Measurements from ENCODE around the gene RNPS1. TPM values are rescaled to one million over a fixed set of nuclear protein-coding genes. Genes with fewer than 3 reads are reported as not detected.

The RNPS1 gene
- total and polyA plus RNA-seq, 2 donors (not counting 3 experiments of a cell fraction or from before 2014, with no cell fraction given): 206 to 209 TPM

GRCh38 chr16:2298621-2299020 lies 30.7 kb upstream of the RNPS1 start:
- H3K27ac ChIP-seq (ENCODE audit: insufficient read depth, low read depth, low read length): no peak overlapping the region
- no peak overlapping the region for H2AFZ ChIP-seq (ENCODE audit: low read depth, low read length)
- DNase-seq (ENCODE audit: low read depth, low spot score) (no peak), FAIRE-seq (no peak)
- no peak overlapping the region for H3K4me3 ChIP-seq (replicated peaks in 1 of 3; ENCODE audit: insufficient read depth in 1 of 3, low read depth in 1 of 3, low read length in 3 of 3)
- no peaks in the 10 kb centered on the region for H3K9me1 ChIP-seq (replicated peaks; ENCODE audit: control insufficient read depth, extremely low read depth, insufficient read depth, low read length)
- H3K36me3 ChIP-seq (ENCODE audit: control insufficient read depth in 2 of 2, extremely low read depth in 1 of 2, insufficient read depth in 2 of 2, low read length in 2 of 2): peaks cover 0 to 8% of the 10 kb centered on the region in 2 experiments
- H3K79me2 ChIP-seq (ENCODE audit: control insufficient read depth, insufficient read depth, low read length): no peaks in the 10 kb centered on the region
- TF ChIP-seq EZH2 (IDR thresholded peaks at IDR 0.05; ENCODE audit: borderline replicate concordance, low read depth, low read length, severe bottlenecking) (no peak), MAX (IDR thresholded peaks at IDR 0.05; ENCODE audit: insufficient read depth, insufficient read length) (no peak), GATA2 (IDR thresholded peaks at IDR 0.05; ENCODE audit: insufficient read depth, insufficient read length, low read depth, low read length) (no peak), MYC (IDR thresholded peaks at IDR 0.05; ENCODE audit: low read depth, low read length) (no peak), POLR2AphosphoS5 (IDR thresholded peaks at IDR 0.05; ENCODE audit: insufficient read depth, low read depth, low read length) (no peak), POLR2A (IDR thresholded peaks at IDR 0.05; ENCODE audit: low read depth, low read length) (no peak), CTCF (IDR thresholded peaks at IDR 0.05; ENCODE audit: extremely low read depth in 1 of 2, insufficient read depth in 1 of 2, low read depth in 1 of 2, low read length in 2 of 2) (no peak), JUN (IDR thresholded peaks at IDR 0.05; ENCODE audit: borderline replicate concordance, insufficient read depth, insufficient read length, low read depth) (no peak), FOS (IDR thresholded peaks at IDR 0.05; ENCODE audit: borderline replicate concordance, insufficient read depth, low read length) (no peak)
- no peak overlapping the region for H3K9ac ChIP-seq (replicated peaks; ENCODE audit: extremely low read depth, insufficient read depth, low read length)
- H3K27me3 ChIP-seq (ENCODE audit: control insufficient read depth in 2 of 2, insufficient read depth in 2 of 2, low read length in 2 of 2): no peaks in the 10 kb centered on the region
- POLR2A ChIA-PET: no interaction called here
- no TSS peak for BruUV-seq (replicated peaks)
- no peaks in the 10 kb centered on the region for H3K9me3 ChIP-seq (replicated peaks; ENCODE audit: control insufficient read depth, insufficient read depth, low read length)
- dilution Hi-C loops (cut with MboI; ENCODE audit: extremely low pct_ligation_motif_present, low sequenced_read_pairs) (no loop called here), intact Hi-C loops (cut with micrococcal nuclease) (loop anchor here (10.0 kb wide), 1 partner anchor 126 kb away; the partner anchor contains the start of gene CCNF)
- CTCF ChIA-PET: no interaction called here
- H4K20me1 ChIP-seq (replicated peaks; ENCODE audit: control insufficient read depth, extremely low read depth, insufficient read depth, low read length): no peaks in the 10 kb centered on the region
- H3K4me1 ChIP-seq (ENCODE audit: control insufficient read depth, extremely low read depth, insufficient read depth, low read length): no peaks in the 10 kb centered on the region
- no peak overlapping the region for H3K4me2 ChIP-seq (ENCODE audit: insufficient read depth, low read length)

Data from endothelial cell of umbilical vein (primary cell).